DMS53 (cell line): Measurements from ENCODE around the gene LRRC8C.

Source experiments
- DNase-seq: peaks from one replicate; lab custom pipeline; 2025; lab: John Stamatoyannopoulos, UW

LRRC8C gene

DNA sequence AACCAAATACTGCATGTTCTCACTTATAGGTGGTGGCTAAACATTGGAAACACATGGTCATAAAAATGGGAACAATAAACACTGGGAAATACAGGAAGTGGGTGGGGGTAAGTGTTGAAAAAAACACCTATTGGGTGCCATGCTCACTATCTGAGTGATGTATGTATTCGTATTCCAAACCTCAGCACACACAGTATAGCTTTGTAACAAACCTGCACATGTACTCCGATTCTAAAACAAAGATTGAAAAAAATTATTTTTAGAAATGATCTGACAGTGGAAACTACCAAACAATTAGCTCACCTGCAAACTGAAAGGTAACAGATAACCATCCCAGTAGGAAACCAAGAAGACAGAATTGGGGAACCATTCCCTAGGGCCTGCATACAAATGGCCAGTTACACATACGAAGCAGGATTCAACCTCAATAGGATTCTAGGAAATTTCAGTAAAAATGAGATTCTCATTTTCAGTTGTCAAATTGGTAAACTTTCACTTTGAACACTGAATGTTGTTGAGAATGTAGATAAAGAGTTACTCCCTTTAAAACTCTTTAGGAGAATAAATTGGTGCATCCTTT lies 99.8 kb downstream of the LRRC8C start:
- no peak for DNase-seq

DNA sequence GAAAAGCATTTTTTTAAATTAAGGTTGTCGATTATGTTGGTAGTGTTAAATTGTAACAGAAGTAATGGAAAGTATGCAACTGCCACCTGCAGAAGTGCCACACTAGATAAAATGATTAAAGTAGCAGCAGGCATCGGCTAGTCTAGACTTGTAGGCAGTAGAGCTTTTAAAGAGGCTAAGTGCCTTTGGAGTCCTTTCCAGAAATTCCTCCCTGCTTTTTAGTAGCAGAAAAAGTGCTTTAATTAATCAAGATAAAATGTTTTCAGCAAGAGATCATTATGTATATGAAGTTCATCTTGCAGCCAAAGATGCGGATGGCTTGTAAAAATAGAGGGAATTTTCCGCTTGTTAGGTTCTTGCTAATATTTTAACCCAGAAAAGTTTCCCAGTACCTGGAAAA lies 100.8 kb downstream of the LRRC8C start:
- no peak for DNase-seq

DNA sequence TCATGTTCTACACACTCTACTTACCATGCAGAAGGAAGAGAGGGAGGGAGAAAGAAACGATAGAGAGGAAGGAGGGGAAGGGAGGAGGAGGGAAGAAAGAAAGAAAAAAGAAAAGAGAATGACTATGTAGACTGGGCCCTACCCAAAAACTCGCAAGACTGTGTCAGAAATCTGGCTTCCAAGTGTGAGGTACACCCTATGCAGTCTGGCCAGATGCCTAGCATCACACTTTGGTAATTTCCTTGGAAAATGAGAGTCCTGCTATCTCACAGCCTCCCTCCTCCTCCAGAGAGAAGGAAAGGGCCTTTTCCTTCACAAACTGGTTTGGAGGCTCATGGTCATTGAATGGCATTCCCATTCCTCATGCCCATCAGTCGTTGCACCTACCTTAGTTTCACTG lies 101.5 kb downstream of the LRRC8C start:
- DNase-seq, result no peak

DNA sequence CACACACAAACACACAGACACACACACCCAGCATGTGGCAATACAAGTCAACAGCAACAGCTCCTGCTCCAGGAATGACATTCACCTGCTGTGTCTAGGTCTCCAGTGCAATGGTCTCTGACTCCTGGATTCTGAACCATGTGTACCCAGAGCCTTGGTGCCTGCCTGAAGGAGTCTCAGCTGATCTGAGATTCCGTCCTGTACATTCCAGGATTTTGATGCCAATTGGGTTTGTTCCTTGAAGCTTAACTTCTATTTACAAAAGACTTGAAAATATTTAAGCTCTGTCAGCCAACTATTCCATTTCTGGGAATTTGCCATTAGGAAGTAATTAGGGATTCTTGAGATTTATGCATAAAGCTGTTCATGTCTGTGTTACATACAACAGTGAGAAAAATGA lies 102.6 kb downstream of the LRRC8C start:
- DNase-seq, result no peak

DNA sequence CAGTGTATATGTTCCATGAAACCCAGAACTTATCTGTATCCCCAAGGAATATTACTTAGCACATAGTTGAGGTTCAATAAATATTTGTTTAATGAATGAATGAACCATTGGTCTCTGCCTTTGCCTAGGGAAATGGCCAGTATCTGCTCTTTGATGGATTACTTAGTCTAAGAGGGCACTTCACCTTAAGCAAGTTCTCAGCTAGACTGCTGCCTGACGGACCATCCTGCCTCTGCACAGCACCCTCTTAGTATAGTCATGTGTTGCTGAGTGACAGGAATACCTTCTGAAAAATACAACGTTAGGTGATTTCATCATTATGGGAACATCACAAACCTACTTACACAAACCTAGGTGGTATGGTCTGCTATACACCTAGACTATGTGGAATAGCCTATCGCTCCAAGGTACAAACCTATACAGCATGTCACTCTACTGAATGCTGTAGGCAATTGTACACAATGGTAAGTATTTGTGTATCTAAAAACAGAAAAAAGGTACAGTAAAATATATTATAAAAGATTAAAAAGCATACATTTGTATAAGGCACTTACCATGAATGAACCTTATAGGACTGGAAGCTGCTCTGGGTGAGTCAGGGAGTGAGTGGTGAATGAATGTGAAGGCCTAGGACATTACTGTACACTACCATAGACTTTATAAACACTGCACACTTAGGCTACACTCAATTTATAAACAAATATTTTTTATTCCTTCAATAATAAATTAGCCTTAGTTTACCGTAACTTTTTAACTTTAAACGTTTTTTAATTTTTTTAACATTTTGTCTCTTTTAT lies 104.2 kb downstream of the LRRC8C start:
- DNase-seq, result no peak

DNA sequence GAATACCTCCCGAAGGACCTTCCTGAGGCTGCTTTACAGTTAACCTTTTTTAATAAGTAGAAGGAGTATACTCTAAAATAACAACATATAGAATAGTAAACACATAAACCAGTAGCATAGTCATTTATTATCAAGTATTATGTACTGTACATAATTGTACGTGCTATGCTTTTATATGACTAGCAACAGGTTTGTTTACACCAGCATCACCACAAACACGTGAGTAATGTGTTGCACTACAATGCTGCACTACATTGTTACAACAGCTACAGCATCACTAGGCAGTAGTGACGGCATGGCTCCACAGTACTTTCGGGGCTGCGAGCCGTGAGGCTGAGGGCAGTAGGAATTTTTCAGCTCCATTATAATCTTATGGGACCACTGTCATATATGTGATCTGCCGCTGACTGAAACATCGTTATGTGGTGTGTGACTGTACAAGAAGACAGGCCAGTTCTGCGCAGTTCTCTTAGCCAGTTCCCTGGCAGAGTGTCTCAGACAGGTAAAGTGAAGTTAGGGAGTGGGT lies 105.1 kb downstream of the LRRC8C start:
- DNase-seq, result no peak

DNA sequence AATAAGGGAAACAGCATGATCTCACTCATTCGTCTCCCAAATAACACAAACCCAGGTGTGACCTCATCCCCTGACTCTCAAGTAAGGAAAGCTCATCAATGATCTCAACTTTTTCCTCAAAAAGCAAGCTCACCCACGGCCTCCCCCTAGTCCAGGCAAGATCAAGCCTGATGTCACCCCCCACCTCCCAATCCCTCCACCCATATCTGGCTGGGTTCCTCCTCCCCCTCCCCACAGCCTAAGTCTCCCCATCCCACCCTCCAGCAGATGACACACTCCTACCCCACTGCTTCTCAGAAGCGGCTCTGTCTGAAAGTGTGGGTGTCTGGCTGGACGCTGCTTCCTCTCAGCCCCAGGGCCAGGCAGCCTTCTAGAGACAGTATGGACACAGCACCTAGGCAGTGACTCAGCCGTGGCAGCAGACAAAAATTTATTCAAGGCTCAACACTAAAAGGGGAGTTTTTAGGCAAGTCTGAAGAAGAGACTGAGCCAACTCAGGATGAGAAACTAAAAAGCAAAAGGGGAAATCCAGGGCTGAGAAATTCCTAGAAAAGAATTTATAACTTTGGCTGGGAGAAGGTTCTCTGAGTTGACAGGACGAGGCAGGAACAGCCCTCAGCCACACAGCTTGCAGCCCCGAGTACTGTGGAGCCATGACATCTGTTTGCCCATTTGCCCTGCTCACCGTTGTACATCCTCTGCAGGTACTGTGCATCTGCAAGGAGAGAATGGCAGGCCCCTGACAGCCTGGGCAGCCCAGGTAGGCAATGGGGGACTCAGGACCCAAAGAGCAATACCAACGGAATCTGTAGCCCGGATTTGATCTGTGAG lies 106.3 kb downstream of the LRRC8C start:
- no peak for DNase-seq

DNA sequence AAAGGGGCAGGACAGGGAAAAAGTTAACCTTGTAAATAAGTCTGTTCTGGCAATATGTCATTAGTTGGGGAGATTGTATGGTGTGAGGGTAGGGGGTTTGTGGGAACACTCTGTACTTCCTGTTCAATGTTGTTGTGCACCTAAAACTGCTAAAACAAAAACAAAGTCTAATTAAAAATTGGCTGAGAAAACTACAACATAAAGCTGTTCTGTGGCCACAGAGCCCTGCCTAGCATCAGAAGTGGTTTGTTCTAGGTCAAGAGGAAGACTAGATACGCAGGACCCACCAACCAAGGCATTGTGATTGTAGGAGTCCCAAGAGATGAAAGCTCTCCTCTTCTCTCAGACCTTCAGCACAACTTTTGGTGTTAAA lies 106.9 kb downstream of the LRRC8C start:
- no peak for DNase-seq

DNA sequence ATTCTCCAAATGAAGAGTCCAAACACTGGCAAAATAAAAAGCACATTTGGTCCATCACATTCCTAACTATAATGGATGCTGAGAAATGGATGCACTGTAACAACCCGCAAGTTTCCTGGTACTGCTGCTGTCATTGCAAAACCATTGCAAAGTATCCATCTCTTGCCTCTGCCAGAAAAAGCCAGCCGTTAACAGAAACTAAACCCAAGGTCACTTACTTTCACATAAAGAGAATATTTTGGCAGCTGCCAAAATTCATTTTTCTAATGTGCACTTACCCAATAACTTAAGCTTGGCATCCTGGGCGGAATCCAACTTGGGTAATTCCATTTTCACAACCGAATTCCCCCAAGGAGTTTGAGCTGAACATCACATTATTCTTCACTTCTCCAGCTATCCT lies 110.9 kb downstream of the LRRC8C start:
- no peak for DNase-seq

DNA sequence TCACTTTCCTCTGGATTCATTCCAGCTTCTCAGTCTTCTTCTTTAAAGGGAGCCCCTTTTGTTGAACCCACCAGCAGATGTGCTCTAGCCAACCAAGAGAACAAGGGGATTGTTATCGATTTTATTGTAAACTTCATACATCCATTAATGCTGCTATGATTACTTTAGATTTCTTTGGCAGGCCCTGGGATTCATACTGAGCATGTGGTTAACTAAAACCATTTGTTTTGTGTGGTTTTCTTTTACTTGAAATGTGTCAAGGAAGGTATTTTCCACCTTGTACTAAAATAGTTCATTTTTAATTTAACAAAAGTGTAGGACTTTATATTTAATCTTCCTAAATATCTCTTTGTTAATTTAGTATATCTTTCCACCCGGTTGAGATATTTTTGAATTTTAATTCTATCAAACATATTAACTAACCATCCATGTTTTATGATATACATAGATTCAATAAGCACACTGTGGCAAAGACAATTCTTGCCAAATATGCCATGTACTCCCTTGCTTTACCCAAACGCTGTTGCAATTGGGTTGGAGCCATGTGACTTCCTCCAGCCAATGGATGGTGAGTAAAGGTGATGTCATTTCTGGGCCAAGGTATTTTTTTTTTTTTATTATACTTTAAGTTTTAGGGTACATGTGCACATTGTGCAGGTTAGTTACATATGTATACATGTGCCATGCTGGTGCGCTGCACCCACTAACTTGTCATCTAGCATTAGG lies 113.7 kb downstream of the LRRC8C start:
- no peak for DNase-seq

DNA sequence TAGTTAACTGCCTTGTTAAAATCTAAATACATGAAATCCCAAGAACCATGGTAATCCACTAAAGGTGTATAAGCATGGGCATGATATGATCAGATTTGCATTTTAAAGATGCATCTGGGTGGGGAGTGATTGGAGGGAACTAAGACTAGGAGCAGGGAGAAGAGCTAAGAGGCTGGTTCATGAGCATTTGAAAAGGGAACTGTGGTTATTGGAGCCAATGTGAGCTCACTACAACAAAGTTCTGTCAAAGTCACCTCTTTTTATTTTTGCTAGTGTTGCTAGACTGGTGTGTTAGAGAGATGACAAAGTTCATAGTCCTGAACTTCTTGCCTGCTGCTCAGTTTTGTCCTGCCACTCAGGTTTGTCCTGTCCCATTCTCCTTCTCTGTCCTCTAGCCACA lies 120.8 kb downstream of the LRRC8C start:
- no peak for DNase-seq

DNA sequence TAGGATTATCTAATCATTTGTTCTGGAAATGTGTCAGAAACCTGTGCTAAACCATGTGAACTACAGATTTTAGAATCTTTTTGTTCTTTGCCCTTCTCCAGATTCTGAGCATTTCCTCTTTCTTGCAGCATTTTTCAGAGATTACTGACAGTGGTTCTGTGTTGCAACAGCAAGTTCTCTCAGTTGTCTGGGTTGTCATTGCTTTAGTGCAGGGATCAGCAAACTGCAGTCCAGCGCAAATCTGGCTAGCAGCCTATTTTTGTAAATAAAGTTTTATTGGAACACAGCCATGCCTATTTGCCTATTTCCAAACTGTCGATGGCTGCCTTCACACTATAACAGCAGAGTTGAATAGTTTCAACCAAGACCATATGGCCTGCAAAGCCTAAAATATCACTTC lies 121.6 kb downstream of the LRRC8C start:
- no peak for DNase-seq

DNA sequence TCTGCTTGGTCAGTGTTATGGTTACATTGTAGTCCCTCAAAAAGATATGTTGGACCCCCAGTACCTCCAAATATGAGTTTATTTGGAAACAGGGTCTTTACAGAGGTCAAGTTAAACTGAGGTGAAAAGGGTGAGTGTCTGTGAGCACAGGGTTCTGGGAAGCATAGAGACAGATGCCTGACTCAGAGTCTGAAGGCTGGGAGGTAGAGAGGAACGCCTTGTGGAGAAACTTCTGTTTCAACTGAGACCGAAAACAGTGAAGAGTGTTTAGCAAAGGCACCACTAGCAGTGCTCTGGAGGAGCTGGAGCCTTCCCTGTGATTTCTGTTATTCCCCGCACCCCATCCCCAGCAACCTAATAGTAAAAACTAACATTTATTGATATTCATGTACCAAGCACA lies 122.7 kb downstream of the LRRC8C start:
- DNase-seq, result no peak

DNA sequence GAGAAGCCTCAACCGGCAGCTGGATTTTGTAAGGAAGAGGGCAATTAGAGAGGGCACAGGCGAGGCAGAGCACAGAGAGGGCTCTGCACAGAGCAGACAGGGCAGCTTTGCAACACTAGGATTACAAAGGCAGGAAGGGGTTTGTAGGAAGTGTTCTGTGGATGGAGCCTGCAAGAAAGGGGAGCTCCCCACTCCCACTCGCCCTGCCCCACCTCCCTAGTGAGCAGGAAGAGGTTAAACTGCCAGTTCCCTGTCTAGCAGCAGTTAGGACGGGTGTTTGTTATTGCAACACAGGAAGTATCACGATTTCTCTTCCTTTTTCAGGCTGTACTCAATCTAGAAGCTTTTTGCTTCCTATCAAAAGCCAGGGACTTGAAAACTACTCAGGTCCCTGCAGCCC lies 124.6 kb downstream of the LRRC8C start:
- DNase-seq, result no peak

DNA sequence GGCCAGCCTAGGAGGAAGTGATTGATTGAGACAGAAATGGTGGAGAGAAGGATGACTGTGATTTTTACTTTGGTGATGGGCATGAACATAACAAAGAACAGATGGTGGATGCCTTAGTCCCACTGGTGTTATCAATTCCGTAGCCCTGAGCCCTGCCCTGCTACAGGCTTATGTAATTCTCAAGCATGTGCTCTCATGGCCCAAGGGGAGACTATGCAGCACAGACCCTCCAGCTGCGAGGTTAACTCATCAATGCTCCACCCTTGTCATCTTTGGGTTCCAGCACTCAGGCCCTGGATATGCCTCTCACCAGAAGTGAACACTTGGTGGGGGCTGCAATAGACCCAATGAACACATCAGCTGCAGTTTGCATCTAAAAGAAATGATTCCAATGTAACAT lies 125.2 kb downstream of the LRRC8C start:
- no peak for DNase-seq

DNA sequence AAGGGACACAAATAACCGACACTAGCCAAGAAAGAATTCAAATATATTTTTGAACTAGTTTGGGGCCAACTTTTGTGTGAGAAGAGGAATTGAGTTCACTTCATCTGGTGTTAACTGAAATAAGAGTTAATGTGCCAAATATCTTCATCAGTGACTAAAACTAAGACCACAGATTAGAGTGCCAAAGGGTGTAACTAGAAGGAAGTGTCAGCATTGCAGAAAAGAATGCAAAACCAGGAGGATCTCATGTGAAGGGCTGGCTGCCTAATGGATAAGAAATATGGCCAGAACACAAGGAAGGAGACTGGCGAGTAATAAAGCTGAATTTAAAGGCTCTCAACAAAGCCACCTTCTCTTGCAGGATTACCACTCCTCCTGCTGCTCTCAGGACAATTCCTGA lies 126.1 kb downstream of the LRRC8C start:
- DNase-seq, result no peak

DNA sequence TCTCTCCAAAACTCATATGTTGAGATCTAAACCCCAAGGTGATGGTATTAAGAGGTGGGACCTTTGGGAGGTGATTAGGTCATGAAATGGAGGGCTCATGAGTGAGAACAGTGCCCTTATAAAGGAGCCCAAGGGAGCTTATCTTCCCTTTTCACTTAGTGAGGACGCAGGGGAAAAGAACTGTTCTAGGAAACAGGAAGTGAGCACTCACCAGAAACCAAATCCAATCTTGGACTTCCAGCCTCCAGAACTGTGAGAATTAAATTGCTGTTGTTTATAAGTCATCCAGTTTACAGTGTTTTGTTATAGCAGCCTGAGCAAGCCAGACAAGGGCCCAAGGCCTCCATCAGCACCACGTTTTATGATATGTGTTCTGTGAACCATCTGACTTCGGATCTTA lies 127.6 kb downstream of the LRRC8C start:
- DNase-seq, result no peak

DNA sequence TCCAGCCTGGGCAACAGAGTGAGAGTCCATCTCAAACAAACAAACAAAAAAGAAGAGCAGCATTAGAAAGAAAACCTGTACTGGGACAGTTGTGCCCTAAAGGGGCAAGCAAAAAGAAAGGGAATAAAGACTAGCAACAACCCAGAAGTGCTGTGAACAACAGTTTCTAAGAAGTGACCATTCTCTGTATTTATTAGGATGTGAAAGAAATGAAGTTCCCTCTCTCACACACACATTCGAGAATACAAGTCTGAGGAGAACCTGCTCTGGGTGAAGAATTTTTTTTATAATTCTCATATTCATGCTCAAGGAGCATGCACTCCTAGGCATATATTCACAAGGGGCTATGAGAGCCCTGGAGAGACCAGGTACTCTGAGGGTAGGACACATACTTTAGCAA lies 128.4 kb downstream of the LRRC8C start:
- no peak for DNase-seq

DNA sequence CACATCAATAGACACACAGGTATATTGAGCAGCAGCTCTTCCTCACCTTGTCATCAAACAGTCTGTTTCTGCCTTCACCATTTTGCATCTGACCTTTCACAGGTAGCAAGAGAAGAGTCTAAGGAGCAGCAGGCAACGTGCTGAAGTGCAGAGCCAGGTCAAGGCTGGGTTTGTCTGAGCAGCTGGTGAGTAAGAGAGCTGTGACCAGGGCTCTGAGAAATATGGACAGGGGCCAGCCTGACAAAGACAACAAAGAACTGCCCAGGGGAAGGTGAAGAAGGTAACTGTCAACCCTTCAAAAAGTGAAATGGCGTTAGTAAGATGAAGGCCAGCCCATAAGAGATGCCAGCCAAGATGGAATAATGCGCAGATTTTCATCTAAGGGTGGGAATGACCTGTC lies 129.0 kb downstream of the LRRC8C start:
- DNase-seq, result peak; percentile 24

DNA sequence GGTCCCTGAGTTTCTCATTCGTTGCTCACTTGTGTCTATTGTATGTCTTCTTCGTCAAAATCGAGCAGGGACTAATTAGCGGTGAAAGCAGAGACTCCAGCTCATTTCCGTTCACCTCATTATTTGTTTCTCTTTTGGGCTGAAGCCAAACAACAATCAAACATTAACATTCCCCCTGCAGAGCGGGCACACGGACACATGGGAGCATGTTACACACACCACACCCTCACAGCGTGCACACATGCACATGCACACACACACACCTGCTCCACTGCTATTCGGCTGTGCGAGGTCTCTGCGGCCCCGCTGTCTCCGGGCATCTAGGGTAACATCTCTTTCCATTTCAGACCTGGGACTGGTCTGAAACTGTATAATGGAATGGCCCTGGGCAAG lies 129.5 kb downstream of the LRRC8C start:
- peak; percentile 83 for DNase-seq

DNA sequence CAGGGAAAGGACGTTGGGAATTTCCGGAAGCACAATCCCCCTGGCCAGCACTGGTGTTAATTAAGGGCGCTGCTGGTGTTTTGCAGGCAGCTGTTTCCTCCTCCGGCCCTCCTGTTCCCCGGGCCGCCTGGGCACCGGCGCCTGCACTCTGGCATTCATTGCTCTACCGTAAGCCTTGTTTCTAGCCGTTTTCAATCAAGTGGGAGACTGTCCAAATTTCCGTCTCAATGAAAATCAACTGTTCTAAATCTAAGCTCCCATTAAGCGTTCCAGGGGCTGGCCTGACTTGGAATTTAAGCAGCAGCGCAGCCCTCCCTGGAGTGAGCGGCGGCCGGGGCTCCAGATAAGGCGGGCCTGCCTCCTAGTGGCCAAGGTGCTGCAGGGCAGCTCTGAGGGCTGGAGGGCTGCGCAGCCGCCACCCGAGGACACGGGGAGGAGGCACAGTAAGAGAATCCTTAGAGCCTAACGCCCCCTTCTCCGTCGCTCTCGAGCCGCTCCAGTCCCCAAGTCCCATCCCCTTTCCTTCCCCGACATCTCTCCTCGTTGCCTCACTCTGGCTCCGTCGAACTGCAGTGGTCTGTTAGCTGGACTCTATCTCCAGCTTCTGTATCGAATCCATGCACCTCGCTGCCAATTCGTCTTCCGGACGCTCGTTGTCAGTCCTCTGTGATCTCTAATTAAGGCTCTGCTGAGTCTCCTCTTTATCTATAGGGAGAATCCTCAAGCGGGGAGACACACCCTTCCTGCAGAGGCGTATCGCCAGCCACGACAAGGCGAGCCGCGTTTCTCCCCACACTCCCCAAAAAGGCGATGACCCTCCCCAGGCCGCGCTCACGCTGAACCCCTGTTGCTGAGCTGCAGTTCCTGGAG lies 130.1 kb downstream of the LRRC8C start:
- peak; percentile 94 for DNase-seq
